ENCODE results near the gene DGLUCY.

DGLUCY gene

GRCh38 chr14:91219517-91220389, 105.9 kb downstream of the DGLUCY start:
- Histone ChIP-seq H3K27ac (ENCODE audit: extremely low read depth, low read depth, low read length) (no peak overlapping the region), H3K4me1 (ENCODE audit: control insufficient read depth, insufficient read depth, low read length) (no peaks in the 10 kb centered on the region), H3K4me3 (ENCODE audit: low read depth, low read length) (no peak overlapping the region), H3K9me3 (ENCODE audit: control insufficient read depth, insufficient read depth, low read depth, low read length) (no peaks in the 10 kb centered on the region), H3K36me3 (ENCODE audit: control insufficient read depth in 2 of 2, insufficient read depth in 1 of 2, low read length in 2 of 2) (peaks cover 0 to 21% of the 10 kb centered on the region in 2 experiments; a peak in 1 of 3 replicates)
- ChIA-PET CTCF (interaction anchor here (0.6 kb wide), 1 partner anchor 529 kb away, joined by 4 read pairs; no protein-coding TSS in a partner anchor), POLR2A (no interaction called here)
- TF ChIP-seq ZNF677 (tag by site-specific recombination; IDR thresholded peaks at IDR 0.05) = no peak
- TF ChIP-seq, protein P1, sequence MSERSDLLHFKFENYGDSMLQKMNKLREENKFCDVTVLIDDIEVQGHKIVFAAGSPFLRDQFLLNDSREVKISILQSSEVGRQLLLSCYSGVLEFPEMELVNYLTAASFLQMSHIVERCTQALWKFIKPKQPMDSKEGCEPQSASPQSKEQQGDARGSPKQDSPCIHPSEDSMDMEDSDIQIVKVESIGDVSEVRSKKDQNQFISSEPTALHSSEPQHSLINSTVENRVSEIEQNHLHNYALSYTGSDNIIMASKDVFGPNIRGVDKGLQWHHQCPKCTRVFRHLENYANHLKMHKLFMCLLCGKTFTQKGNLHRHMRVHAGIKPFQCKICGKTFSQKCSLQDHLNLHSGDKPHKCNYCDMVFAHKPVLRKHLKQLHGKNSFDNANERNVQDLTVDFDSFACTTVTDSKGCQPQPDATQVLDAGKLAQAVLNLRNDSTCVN (tag by site-specific recombination; optimal IDR thresholded peaks at IDR 0.05) = no peak
- TF ChIP-seq ZBTB10 (tag by site-specific recombination; IDR thresholded peaks at IDR 0.05) = no peak
- no peak for TF ChIP-seq ZNF26 (tag by site-specific recombination; IDR thresholded peaks at IDR 0.05)
- TF ChIP-seq ZNF157 (tag by site-specific recombination; IDR thresholded peaks at IDR 0.05) = no peak
- no peak for TF ChIP-seq SP7 (tag by site-specific recombination; IDR thresholded peaks at IDR 0.05)
- TF ChIP-seq ZNF621 (tag by site-specific recombination; IDR thresholded peaks at IDR 0.05) = no peak
- TF ChIP-seq, protein P2, sequence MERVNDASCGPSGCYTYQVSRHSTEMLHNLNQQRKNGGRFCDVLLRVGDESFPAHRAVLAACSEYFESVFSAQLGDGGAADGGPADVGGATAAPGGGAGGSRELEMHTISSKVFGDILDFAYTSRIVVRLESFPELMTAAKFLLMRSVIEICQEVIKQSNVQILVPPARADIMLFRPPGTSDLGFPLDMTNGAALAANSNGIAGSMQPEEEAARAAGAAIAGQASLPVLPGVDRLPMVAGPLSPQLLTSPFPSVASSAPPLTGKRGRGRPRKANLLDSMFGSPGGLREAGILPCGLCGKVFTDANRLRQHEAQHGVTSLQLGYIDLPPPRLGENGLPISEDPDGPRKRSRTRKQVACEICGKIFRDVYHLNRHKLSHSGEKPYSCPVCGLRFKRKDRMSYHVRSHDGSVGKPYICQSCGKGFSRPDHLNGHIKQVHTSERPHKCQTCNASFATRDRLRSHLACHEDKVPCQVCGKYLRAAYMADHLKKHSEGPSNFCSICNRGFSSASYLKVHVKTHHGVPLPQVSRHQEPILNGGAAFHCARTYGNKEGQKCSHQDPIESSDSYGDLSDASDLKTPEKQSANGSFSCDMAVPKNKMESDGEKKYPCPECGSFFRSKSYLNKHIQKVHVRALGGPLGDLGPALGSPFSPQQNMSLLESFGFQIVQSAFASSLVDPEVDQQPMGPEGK (tag by site-specific recombination; IDR thresholded peaks at IDR 0.05) = no peak
- TF ChIP-seq ZNF280C (tag by site-specific recombination; IDR thresholded peaks at IDR 0.05) = no peak

GRCh38 chr14:91220581-91221000, 106.7 kb downstream of the DGLUCY start:
- TF ChIP-seq ZNF544 (tag by site-specific recombination; IDR thresholded peaks at IDR 0.05) (no peak), ZNF76 (tag by site-specific recombination; IDR thresholded peaks at IDR 0.05; ENCODE audit: borderline replicate concordance, low read depth) (no peak), ZNF426 (tag by site-specific recombination; IDR thresholded peaks at IDR 0.05) (no peak), ZNF202 (tag by site-specific recombination; IDR thresholded peaks at IDR 0.05; ENCODE audit: borderline replicate concordance) (no peak)
- Histone ChIP-seq H3K4me3 (ENCODE audit: low read depth, low read length) (no peak overlapping the region), H3K36me3 (ENCODE audit: control insufficient read depth in 2 of 2, insufficient read depth in 1 of 2, low read length in 2 of 2) (peaks cover 0 to 16% of the 10 kb centered on the region in 2 experiments; a peak in 1 of 3 replicates), H3K4me1 (ENCODE audit: control insufficient read depth, insufficient read depth, low read length) (no peaks in the 10 kb centered on the region), H3K9me3 (ENCODE audit: control insufficient read depth, insufficient read depth, low read depth, low read length) (no peaks in the 10 kb centered on the region), H3K27ac (ENCODE audit: extremely low read depth, low read depth, low read length) (no peak overlapping the region)
- CTCF ChIA-PET = no interaction called here
- POLR2A ChIA-PET = no interaction called here
